T-helper 1 cell treated with Interleukin-12 subunit alpha and Interleukin-12 subunit beta and Interleukin-4 antibody, amounts not matched to agents 30 μg/mL and 1 μg/mL, for 36 hours (primary cell): ENCODE data around the gene MAGEL2.
"Not testable (repeated sequence)": the region's sequence is repeated elsewhere in the genome, so short reads cannot be mapped to it uniquely, and the experiment has no call there.

Experiments used
- H3K27ac Mint-ChIP-seq: one replicate; pipeline ENCODE4 v1.8.0; 2021; ENCODE audit warnings: mild to moderate bottlenecking, mixed read lengths
- H3K27me3 Mint-ChIP-seq: one replicate; pipeline ENCODE4 v1.8.0; 2021; ENCODE audit warnings: low read depth, mixed read lengths
- H3K36me3 Mint-ChIP-seq: one replicate; pipeline ENCODE4 v1.8.0; 2021; ENCODE audit warnings: low read depth, mixed read lengths
- H3K4me1 Mint-ChIP-seq: one replicate; pipeline ENCODE4 v1.8.0; 2021; ENCODE audit warnings: low read depth, mixed read lengths
- H3K4me3 Mint-ChIP-seq: one replicate; pipeline ENCODE4 v1.8.0; 2021; ENCODE audit warnings: mild to moderate bottlenecking, moderate library complexity, mixed read lengths
- H3K9me3 Mint-ChIP-seq: one replicate; pipeline ENCODE4 v1.8.0; 2021; ENCODE audit warnings: mixed read lengths

Gene MAGEL2

GRCh38 chr15:23644829-23645228, 2.8 kb downstream of the MAGEL2 start:
- Mint-ChIP-seq H3K9me3 (no peaks in the 10 kb centered on the region), H3K4me1 (no peaks in the 10 kb centered on the region), H3K27ac (no peak overlapping the region), H3K27me3 (peaks cover 8% of the 10 kb centered on the region), H3K36me3 (no peaks in the 10 kb centered on the region), H3K4me3 (no peak overlapping the region)

GRCh38 chr15:23642413-23643044, 5.1 kb downstream of the MAGEL2 start:
- Mint-ChIP-seq H3K4me3 (no peak overlapping the region), H3K27ac (no peak overlapping the region), H3K36me3 (no peaks in the 10 kb centered on the region), H3K9me3 (no peaks in the 10 kb centered on the region), H3K27me3 (no peaks in the 10 kb centered on the region), H3K4me1 (no peaks in the 10 kb centered on the region)

DNA sequence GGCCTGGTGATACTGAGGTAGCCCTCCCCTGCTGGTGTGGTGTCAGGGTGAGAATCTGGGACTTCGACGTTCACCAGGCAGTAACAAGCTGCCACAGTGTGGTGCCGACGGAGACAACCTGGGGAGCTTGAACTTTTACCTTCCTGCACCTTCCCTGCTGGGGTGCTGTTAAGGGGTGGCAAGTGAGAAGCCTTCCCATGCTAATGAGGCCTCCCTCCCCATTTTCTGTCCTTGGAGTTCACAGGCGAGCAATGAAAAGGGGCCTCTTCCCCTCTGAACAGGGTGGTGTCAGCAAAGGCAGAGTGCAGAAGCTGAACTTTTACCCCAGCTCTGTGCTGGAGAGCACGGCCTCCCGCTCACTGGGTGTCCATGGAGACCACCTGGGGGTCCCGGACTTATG, 13.5 kb downstream of the MAGEL2 start:
- no peak overlapping the region for H3K27ac Mint-ChIP-seq
- H3K4me3 Mint-ChIP-seq, result no peak overlapping the region
- no peaks in the 10 kb centered on the region for H3K4me1 Mint-ChIP-seq
- no peaks in the 10 kb centered on the region for H3K36me3 Mint-ChIP-seq
- H3K27me3 Mint-ChIP-seq, result no peaks in the 10 kb centered on the region
- no peaks in the 10 kb centered on the region for H3K9me3 Mint-ChIP-seq

DNA sequence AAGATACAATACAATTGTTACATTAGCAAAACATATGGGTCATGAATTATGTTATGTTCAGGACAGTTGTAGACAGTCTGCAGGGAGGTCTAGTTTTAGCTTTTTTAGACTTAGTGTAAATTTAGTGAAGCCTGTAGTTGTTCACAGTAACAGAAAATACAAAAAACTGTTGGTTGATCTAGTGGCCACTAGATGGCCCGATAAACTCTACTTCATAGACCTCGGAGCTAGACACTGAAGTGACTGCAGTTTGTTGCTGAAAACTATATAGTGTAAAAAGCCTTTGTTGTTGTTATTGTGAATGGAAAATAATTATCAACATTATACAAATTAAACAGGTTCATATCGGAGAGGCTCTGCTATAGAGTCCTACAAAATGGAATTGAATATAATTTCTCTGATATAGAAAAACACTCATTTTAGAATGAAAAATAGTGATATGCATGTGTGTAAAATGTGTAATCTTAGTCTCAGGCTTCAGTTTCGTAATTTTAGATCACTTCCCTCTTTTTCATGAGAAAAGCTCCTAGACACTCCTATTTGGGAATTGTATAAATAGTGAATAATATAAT, 18.3 kb downstream of the MAGEL2 start:
- Mint-ChIP-seq H3K27ac (no peak overlapping the region), H3K9me3 (no peaks in the 10 kb centered on the region), H3K36me3 (no peaks in the 10 kb centered on the region), H3K27me3 (no peaks in the 10 kb centered on the region), H3K4me3 (no peak overlapping the region), H3K4me1 (no peaks in the 10 kb centered on the region)

DNA sequence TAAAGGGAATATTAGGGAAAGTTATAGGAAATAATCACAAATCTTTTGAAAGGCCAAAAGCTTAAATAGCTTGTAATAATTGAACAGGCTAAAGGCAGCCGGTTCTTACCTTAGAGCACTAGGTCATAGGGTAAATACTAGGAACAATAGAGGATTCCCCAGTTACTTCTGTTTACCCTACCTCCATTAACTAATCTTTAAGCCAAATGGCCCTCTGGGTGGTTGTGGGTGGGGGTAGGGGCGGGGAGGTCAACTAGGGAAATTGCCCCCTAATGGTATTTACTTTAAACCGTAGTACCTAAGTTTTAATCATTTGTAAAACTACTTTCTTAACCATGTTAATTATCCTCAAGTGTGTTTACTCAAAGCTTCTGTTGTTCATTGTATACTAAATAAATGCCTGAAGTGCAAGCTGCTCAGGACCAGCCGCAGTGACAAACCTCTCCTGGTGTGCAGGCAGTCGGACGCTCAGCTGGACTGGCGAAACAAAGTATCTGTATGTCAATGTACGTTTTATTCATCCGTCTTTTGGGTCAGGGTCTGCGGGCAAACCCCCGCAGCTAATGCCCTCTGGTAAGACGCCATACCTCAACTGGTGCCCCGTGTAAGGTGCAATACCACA, 18.9 kb downstream of the MAGEL2 start:
- no peak overlapping the region for H3K4me3 Mint-ChIP-seq
- H3K9me3 Mint-ChIP-seq, result no peaks in the 10 kb centered on the region
- no peaks in the 10 kb centered on the region for H3K36me3 Mint-ChIP-seq
- H3K27me3 Mint-ChIP-seq, result no peaks in the 10 kb centered on the region
- no peaks in the 10 kb centered on the region for H3K4me1 Mint-ChIP-seq
- no peak overlapping the region for H3K27ac Mint-ChIP-seq

GRCh38 chr15:23616536-23616935, 31.1 kb downstream of the MAGEL2 start:
- H3K27me3 Mint-ChIP-seq, result no peaks in the 10 kb centered on the region
- no peaks in the 10 kb centered on the region for H3K4me1 Mint-ChIP-seq
- H3K36me3 Mint-ChIP-seq, result no peaks in the 10 kb centered on the region
- H3K27ac Mint-ChIP-seq, result no peak overlapping the region
- peaks cover 15% of the 10 kb centered on the region for H3K9me3 Mint-ChIP-seq
- H3K4me3 Mint-ChIP-seq, result no peak overlapping the region

- Mint-ChIP-seq H3K27me3 (no peaks in the 10 kb centered on the region), H3K9me3 (peaks cover 5% of the 10 kb centered on the region), H3K4me3 (no peak overlapping the region), H3K27ac (no peak overlapping the region), H3K4me1 (no peaks in the 10 kb centered on the region), H3K36me3 (no peaks in the 10 kb centered on the region)
These were observed 41.4 kb downstream of the MAGEL2 start for GRCh38 chr15:23606226-23606625.

DNA sequence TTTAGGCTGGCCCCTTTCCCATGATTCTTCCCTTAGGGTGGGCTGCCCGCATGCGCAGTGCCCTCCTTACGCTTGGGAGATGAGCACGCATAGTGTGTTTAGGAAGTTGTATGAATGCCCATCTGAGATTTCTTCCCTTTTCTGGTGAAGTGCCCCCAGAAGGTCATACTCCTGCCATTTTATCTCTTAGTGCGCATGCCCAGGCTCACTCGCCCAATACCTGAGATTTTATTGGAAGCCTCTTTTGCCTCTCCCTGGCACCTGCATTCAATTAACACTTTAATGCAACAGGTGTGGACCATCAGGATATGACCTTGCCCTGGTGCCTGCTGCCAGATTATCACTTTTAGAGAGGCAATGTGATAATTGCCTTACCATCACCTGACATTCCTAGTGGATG, 45.5 kb downstream of the MAGEL2 start:
- Mint-ChIP-seq H3K4me3 (no peak overlapping the region), H3K36me3 (no peaks in the 10 kb centered on the region), H3K9me3 (peaks cover 5% of the 10 kb centered on the region), H3K27me3 (no peaks in the 10 kb centered on the region), H3K27ac (no peak overlapping the region), H3K4me1 (no peaks in the 10 kb centered on the region)

DNA sequence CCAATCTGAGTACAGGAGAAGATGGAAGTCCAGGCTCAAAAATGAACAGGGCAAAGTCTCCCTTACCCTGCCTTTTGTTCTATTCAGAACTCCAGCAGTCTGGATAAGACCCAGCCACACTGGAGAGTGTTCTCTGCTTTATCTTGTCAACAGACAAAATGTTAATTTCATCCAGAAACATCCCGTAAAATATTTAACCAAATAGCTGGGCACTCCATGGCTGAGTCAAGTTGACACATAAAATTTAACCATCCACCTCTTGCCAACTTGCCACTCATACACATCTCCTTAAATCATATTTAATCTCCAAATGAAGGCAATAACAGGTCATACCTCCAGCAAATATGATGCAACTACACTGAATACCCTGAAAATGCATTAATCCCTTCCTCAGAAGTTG, 48.6 kb downstream of the MAGEL2 start:
- H3K4me3 Mint-ChIP-seq, result no peak overlapping the region
- H3K27me3 Mint-ChIP-seq, result no peaks in the 10 kb centered on the region
- H3K27ac Mint-ChIP-seq, result no peak overlapping the region

DNA sequence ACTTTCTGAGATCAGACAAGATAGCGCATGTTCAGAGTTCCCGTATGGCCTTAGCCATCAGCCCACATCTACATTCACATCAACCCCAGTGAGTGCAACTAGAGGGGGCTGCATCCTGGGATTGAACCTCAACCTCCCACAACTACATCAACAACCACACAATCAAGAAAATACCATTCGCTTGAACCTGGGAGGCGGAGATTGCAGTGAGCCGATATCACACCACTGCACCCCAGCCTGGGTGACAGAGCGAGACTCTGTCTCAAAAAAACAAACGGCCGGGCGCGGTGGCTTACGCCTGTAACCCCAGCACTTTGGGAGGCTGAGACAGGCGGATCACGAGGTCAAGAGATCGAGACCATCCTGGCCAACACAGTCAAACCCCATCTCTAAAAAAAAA, 50.4 kb downstream of the MAGEL2 start:
- not testable (repeated sequence) for H3K27ac Mint-ChIP-seq, H3K36me3 Mint-ChIP-seq, H3K27me3 Mint-ChIP-seq, H3K4me1 Mint-ChIP-seq, H3K9me3 Mint-ChIP-seq, H3K4me3 Mint-ChIP-seq

More for the DNA sequence above, 48.6 kb downstream of the MAGEL2 start:
- no peaks in the 10 kb centered on the region for H3K4me1 Mint-ChIP-seq
- H3K9me3 Mint-ChIP-seq, result peaks cover 5% of the 10 kb centered on the region
- no peaks in the 10 kb centered on the region for H3K36me3 Mint-ChIP-seq

- no peaks in the 10 kb centered on the region for H3K9me3 Mint-ChIP-seq
- H3K4me1 Mint-ChIP-seq, result no peaks in the 10 kb centered on the region
- no peak overlapping the region for H3K4me3 Mint-ChIP-seq
- no peaks in the 10 kb centered on the region for H3K27me3 Mint-ChIP-seq
- H3K27ac Mint-ChIP-seq, result no peak overlapping the region
- H3K36me3 Mint-ChIP-seq, result no peaks in the 10 kb centered on the region
These were observed 50.9 kb downstream of the MAGEL2 start for GRCh38 chr15:23596736-23597135.

DNA sequence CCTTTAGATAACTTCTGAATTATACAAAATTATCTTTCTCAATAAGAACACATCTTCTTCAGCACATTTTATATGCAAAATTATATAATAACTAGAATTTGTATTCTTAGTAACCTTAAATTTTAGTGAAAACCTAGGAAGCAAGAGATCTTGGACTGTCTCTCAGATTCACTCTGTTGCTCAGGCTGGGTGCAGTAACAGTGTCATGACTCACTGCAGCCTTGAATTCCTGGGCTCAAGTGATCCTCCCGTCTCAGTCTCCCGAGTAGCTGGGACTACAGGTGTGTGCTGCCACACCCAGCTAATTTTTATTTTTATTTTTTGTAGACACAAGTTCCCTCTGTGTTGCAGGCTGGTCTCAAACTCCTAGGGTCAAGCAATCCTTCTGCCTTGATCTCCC, 52.3 kb downstream of the MAGEL2 start:
- Mint-ChIP-seq H3K9me3 (peaks cover 1% of the 10 kb centered on the region), H3K27me3 (no peaks in the 10 kb centered on the region), H3K36me3 (no peaks in the 10 kb centered on the region), H3K27ac (no peak overlapping the region), H3K4me1 (no peaks in the 10 kb centered on the region), H3K4me3 (no peak overlapping the region)

DNA sequence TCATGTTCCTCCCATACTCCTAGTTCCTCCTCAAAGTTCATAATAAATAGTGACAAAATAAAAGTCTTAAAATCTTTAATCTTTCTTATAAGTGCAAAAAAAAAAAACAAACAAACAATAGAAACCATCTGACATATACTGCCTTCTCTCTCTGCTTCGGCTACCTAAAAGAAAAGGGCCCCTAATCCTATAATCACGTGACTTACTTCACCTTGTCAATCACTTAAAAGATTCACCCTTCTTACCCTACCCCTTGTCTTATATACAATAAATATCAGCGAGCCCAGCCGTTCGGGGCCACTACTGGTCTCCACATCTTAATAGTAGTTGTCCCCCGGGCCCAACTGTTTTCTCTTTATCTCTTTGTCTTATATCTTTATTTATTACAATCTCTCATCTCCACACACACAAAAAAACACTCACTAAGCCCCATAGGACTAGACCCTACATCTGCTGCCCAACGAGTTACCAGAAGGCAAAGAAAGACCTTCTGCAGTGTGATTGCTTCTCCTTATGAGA, 53.4 kb downstream of the MAGEL2 start:
- Mint-ChIP-seq H3K4me1 (no peaks in the 10 kb centered on the region), H3K36me3 (no peaks in the 10 kb centered on the region), H3K27ac (no peak overlapping the region), H3K9me3 (peaks cover 3% of the 10 kb centered on the region), H3K27me3 (no peaks in the 10 kb centered on the region), H3K4me3 (no peak overlapping the region)
